Measurements from ENCODE around the gene PTH. TPM values are rescaled to one million over a fixed set of nuclear protein-coding genes. Genes with fewer than 3 reads are reported as not detected.

The PTH gene
- total and polyA plus RNA-seq, 9 of the 15 experiments (the other 6 are each of a cell fraction or from before 2014, with no cell fraction given), result not detected

GRCh38 chr11:13475091-13475490, 20.7 kb downstream of the PTH start:
- Histone ChIP-seq H3K9me3 (replicated peaks; ENCODE audit: control insufficient read depth, insufficient read depth, low read depth, low read length) (no peaks in the 10 kb centered on the region), H3K4me3 (no peak overlapping the region), H3K79me2 (ENCODE audit: control insufficient read depth, insufficient read depth, low read length) (no peaks in the 10 kb centered on the region), H2AFZ (ENCODE audit: low read depth, low read length) (no peak overlapping the region), H3K4me2 (ENCODE audit: insufficient read depth, low read length) (no peak overlapping the region), H3K36me3 (ENCODE audit: control insufficient read depth, insufficient read depth, low read length) (no peaks in the 10 kb centered on the region), H4K20me1 (replicated peaks; ENCODE audit: control insufficient read depth, insufficient read depth, low read length) (no peaks in the 10 kb centered on the region), H3K9ac (ENCODE audit: insufficient read depth in 1 of 2, low read depth in 2 of 2, low read length in 2 of 2) (no peak overlapping the region), H3K27me3 (ENCODE audit: control insufficient read depth in 2 of 2, insufficient read depth in 2 of 2, low read length in 2 of 2) (no peaks in the 10 kb centered on the region), H3K4me1 (replicated peaks in 1 of 2; ENCODE audit: control insufficient read depth in 2 of 2, insufficient read depth in 2 of 2, low read length in 2 of 2) (peaks cover 0 to under 1% of the 10 kb centered on the region in 2 experiments; a peak in 1 of 5 replicates), H3K27ac (ENCODE audit: extremely low read depth, low read depth, low read length) (no peak overlapping the region), H3K9me1 (ENCODE audit: control insufficient read depth, insufficient read depth, low read length) (no peaks in the 10 kb centered on the region)
- ChIA-PET CTCF (ENCODE audit: low intra/inter-chr PET ratio) (no interaction called here), POLR2A (interaction anchor here (0.7 kb wide), 1 partner anchor 107 kb away, joined by 3 read pairs; no protein-coding TSS in a partner anchor)
- no peak for ATAC-seq
- in situ Hi-C loops (cut with MboI) (no loop called here), intact Hi-C loops (cut with micrococcal nuclease) (no loop called here)
- WGBS (ENCODE audit: insufficient coverage, low coverage, missing lambda C conversion rate), result 7% methylated on average over 3 of the region's 3 CpGs
- BruUV-seq (replicated peaks), result no TSS peak
- FAIRE-seq, result no peak
- TF ChIP-seq NFYB (IDR thresholded peaks at IDR 0.05; ENCODE audit: extremely low read depth, insufficient read length), result no peak
- TF ChIP-seq ZNF217 (CRISPR knock-in tag; IDR thresholded peaks at IDR 0.05), result no peak
- no peak for TF ChIP-seq ZNF253 (CRISPR knock-in tag; conservative IDR thresholded peaks at IDR 0.05)
- no peak for DNase-seq (ENCODE audit: extremely low read depth in 1 of 4, low spot score in 3 of 4)

DNA sequence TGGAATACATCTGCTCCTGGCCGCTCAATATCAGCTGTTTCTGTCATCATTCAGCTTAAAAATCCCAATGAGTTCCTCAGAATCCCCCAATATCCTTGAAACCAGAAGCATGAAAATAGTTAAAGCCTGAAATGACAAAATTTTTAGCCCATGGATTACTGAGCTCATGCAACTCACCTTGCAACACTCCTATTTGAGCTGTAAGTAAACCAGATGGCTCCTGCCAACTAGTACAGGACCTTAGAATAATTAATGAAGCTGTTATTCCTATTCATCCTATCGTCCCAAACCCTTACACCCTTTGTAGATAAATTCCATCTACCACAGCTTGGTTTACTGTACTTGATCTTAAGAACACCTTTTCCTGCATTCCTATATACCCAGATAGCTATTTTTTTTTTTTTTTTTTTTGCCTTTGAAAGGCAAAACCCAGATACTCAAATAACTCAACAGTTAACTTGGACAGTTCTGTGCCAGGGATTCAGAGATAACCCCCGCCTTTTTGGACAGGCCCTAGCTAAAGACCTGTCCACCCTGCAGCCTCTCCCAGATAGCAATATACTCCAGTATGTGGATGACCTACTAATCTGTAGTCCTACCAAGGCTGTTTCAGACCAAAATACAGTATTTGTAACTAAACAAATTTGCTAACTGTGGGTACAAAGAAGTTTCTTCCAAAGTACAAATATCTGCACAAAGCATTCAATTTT, 22.6 kb downstream of the PTH start:
- Histone ChIP-seq H2AFZ (ENCODE audit: low read depth, low read length) (no peak overlapping the region), H3K4me1 (replicated peaks in 1 of 2; ENCODE audit: control insufficient read depth in 2 of 2, insufficient read depth in 2 of 2, low read length in 2 of 2) (no peaks in the 10 kb centered on the region; a peak in 1 of 5 replicates), H3K9ac (ENCODE audit: insufficient read depth in 1 of 2, low read depth in 2 of 2, low read length in 2 of 2) (no peak overlapping the region), H3K9me3 (replicated peaks; ENCODE audit: control insufficient read depth, insufficient read depth, low read depth, low read length) (no peaks in the 10 kb centered on the region), H4K20me1 (replicated peaks; ENCODE audit: control insufficient read depth, insufficient read depth, low read length) (no peaks in the 10 kb centered on the region), H3K4me3 (no peak overlapping the region), H3K79me2 (ENCODE audit: control insufficient read depth, insufficient read depth, low read length) (no peaks in the 10 kb centered on the region), H3K4me2 (ENCODE audit: insufficient read depth, low read length) (no peak overlapping the region), H3K27ac (ENCODE audit: extremely low read depth, low read depth, low read length) (no peak overlapping the region), H3K36me3 (ENCODE audit: control insufficient read depth, insufficient read depth, low read length) (no peaks in the 10 kb centered on the region), H3K9me1 (ENCODE audit: control insufficient read depth, insufficient read depth, low read length) (no peaks in the 10 kb centered on the region), H3K27me3 (ENCODE audit: control insufficient read depth in 2 of 2, insufficient read depth in 2 of 2, low read length in 2 of 2) (no peaks in the 10 kb centered on the region)
- in situ Hi-C loops (cut with MboI), result no loop called here
- DNase-seq (ENCODE audit: extremely low read depth in 1 of 4, low spot score in 3 of 4) (no peak), ATAC-seq (no peak), FAIRE-seq (no peak)
- 0% methylated on average over 3 of the region's 3 CpGs for WGBS (ENCODE audit: insufficient coverage, low coverage, missing lambda C conversion rate)
- ChIA-PET POLR2A (interaction anchor here (0.6 to 1.0 kb wide), 6 partner anchors 9 to 400 kb away, joined by 3 to 4 read pairs (median 4); no protein-coding TSS in a partner anchor), CTCF (ENCODE audit: low intra/inter-chr PET ratio) (no interaction called here)
- intact Hi-C loops (cut with micrococcal nuclease), result no loop called here
- no TSS peak for BruUV-seq (replicated peaks)
- no peak for TF ChIP-seq ZNF707 (CRISPR knock-in tag; conservative IDR thresholded peaks at IDR 0.05)
- no peak for TF ChIP-seq ELK3 (CRISPR knock-in tag; IDR thresholded peaks at IDR 0.05)
- TF ChIP-seq HDAC8 (tag; IDR thresholded peaks at IDR 0.05), result no peak

Measured in K562 (cell line).